GM12892 (cell line): ENCODE results near the gene CSGALNACT2.

ENCODE experiments used
- POLR2A ChIP-seq: IDR thresholded peaks from 2 replicates; pipeline ENCODE4 v1.6.1; 2011; ENCODE audit warnings: low read depth, low read length, control low read depth
- POLR2AphosphoS5 ChIP-seq: IDR thresholded peaks from 2 replicates; pipeline ENCODE4 v1.6.1; 2011; ENCODE audit warnings: low read depth, low read length, control low read depth

DNA sequence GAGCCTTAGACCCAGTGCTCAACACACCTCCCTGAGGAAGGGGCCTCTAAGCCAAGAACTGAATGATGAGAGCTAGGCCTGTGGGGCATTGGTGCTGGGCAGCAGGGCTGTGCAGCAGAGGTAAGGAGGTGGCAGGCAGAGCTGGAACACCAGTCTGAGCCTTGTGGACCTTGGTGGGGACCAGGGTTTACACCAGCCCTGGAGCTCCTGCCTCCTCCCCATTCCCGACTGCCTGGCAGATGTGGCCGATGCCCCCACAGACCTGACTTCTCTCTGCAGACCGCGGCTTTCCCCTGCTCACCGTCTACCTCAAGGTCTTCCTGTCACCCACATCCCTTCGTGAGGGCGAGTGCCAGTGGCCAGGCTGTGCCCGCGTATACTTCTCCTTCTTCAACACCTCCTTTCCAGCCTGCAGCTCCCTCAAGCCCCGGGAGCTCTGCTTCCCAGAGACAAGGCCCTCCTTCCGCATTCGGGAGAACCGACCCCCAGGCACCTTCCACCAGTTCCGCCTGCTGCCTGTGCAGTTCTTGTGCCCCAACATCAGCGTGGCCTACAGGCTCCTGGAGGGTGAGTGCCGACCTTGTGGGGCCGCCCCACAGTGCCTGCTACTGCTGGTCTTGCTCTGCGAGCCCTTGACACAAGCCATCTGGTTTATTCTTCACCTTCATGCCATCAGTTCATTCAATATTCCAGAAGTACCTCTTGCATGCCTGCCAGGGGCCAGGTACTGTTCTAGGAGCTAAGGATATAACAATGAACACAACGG lies 36.0 kb upstream of the CSGALNACT2 start:
- TF ChIP-seq POLR2A = no peak
- no peak for TF ChIP-seq POLR2AphosphoS5
